Activated CD8-positive, alpha-beta memory T cell treated with anti-CD3 and anti-CD28 coated beads, Interleukin-2, amount 50 U/mL, for 48 hours (primary cell): Measurements from ENCODE around the gene ACACA.

Source experiments
- DNase-seq: peaks from one replicate; pipeline ENCODE4 v3.0.0-alpha.2; 2020

Gene ACACA

GRCh38 chr17:37220607-37220953 is 186.1 kb downstream of the ACACA start:
- no peak for DNase-seq

DNA sequence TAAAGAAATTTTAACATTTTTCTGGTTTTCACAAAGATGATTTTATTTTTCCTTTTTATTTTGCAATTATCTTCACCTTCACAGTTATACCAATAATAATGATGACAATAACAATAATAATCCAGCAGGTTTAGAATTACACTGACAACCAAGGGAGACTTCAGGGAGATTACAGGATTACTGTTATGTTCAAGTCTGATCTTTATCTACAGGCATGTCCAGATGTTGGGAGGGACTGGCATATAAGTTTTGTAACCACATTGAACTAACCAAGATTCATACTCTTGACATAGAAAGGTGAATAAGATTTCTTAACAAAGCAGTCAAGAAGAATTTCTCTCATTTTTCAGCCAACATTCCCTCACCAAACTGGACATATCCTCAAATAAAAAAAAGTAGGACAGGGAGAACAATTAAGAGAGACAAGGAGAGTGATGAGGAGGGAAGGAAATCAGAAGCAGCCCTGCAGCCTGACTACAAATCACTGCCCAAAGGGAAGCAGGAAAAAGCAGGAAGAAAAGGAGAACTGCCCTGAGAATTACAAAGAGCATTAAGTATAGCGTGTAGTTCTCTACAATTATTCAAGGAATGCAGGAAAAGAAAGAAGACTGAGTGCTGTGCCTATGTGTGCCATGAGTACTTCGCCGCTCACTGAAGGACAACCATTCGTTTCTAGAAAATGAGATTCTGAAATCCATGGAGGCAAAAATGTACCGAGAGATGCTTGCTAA is 186.6 kb downstream of the ACACA start:
- no peak for DNase-seq

GRCh38 chr17:37218849-37219248 is 187.8 kb downstream of the ACACA start:
- DNase-seq, result no peak

- DNase-seq, result no peak
These were observed 192.2 kb downstream of the ACACA start for GRCh38 chr17:37214416-37214815.

- DNase-seq, result no peak
These were observed 192.7 kb downstream of the ACACA start for GRCh38 chr17:37213927-37214326.

DNA sequence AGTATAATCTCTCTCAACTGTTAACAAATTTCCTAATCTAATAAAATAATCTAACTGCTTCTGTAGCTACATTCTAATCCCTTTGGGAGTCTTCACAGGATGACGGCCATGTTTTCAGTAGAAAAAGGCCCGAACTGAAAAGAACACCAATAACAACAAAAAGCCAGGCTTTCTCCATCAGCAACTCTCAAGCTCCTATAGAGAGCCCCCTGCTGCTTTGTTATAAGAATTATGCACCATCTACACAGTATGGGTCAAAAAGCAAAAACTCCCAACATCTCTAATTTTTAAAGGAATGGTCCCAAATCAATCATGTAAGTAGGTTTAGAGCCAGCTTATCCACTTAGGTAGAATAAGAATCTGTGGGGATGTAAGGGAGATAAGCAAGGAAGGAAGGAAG is 194.5 kb downstream of the ACACA start:
- DNase-seq, result no peak

DNA sequence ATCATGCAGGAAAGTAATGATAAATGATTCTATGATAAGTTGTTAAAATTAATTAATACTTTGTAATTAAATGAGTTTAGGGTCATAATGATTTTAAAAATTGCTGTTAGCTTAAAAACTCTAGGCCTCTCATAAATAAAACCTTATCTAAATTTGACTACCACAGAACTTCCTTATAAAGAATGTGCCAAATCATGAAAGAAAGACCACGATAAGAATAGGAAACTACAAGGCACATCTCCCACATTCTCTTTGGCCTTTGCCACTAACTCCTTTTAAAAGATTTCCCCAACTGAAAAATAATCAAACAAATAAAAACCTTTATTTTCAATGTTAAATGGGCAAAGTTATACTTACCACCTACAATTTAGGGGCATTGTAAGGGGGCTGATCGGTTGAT is 195.5 kb downstream of the ACACA start:
- no peak for DNase-seq

- no peak for DNase-seq
These were observed 199.5 kb downstream of the ACACA start for GRCh38 chr17:37207103-37207502.

GRCh38 chr17:37206299-37206698 is 200.3 kb downstream of the ACACA start:
- no peak for DNase-seq

- no peak for DNase-seq
These were observed 206.1 kb downstream of the ACACA start for GRCh38 chr17:37200497-37200896.

DNA sequence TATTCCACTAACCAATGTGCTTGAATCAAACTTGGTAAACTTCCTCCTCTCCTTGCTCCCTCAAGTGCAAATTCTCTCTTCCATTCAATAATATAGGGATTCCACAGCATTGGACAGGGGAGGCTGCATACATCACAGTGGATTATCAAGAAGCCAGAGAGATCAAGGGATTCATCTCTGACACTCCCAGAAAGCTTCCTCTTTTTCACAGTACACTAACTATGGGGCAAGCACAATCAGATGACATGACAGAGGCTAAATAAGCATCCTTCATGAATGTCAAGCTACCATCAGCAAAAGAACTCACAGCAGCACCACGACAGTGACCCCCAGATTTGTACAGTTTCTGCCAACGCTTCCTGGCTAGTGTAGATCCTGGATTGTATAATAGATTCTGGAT is 209.3 kb downstream of the ACACA start:
- DNase-seq, result no peak

DNA sequence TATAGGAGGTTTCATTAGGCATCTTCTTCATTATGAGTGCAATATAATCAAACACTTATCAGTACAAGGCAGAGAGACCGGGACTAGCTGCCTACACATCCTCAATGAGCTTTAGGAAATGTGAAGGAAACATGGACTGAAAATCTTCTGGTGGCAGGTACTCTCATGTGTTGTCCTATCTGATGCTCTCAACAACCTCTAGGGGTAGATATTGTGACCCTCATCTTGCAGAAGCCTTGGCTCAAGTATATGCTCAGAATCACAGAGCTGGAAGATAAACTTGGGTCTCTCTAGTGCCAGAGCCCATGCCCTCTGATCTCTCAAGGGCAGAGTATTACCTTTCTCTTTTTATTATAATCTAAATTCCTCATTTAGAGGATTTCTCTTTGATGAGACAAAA is 212.4 kb downstream of the ACACA start:
- DNase-seq, result no peak

DNA sequence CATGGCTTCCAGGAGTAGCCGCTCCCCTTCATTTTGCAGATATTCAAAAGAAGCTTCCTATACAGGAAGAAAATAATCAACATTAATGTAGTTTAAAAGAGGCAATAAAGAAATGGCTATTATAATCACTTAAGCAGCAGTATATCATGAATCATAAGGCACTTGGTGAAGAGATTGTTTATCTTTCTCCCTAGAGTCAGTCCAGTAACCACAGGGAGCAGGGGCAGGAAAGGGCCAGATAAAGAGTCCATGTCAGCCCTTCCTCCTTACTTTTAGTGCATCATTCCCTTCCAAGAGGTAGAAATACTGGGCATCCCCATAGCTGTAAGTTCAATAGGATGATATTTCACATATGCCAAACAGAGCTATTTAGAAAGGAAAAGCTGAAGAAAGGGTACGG is 215.4 kb downstream of the ACACA start:
- DNase-seq, result no peak

GRCh38 chr17:37190493-37190892 is 216.1 kb downstream of the ACACA start:
- DNase-seq, result no peak

- DNase-seq, result no peak
These were observed 218.5 kb downstream of the ACACA start for GRCh38 chr17:37188157-37188556.

DNA sequence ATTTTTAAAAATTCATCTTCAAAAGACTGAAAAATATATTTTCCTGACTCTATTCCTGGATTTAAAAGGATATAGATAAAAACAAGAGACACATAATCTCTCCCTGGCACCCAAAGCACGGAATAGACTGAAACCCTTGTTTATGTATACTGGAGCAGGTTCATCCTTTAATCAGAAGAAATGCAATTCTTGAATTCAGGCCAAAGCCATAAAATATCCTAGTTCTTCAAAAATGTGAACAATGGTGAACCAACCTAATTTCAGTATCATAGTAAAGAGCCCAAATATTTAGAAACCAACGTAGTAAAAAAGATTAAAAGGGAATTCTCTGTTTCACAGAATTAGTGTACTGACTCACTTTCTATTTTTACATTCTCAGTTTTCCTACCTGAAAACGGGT is 219.4 kb downstream of the ACACA start:
- no peak for DNase-seq

DNA sequence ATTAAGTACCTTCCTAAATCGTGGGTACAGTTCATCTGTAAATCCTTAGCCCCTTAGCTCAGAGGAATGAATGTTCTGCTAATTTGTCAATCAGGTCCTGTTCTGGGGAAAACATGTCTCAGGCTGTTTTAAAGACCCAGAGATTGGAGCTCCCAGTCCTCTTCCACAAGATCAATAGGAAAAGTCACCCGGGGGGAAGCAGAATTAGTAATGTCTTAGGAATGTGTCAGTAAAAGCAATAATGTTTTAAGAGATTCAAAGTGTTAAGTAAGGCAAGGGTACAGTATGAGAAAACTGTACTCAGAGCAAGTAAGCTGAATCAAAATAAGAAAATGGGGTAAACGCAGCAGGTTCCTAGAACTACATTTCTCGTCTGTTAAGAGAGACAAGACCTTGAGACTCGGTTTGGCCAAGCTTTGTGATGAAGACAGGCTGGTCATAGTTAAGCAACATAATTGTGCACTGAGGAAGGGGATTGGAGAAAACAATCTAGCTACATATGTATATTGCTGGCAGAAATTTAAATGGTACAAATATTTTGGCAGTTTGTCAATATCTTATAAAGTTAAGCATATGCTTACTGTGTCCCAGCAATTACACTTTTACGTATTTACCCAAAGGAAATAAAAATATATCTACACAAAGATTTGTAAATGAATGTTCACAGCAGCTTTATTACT is 223.7 kb downstream of the ACACA start:
- no peak for DNase-seq

DNA sequence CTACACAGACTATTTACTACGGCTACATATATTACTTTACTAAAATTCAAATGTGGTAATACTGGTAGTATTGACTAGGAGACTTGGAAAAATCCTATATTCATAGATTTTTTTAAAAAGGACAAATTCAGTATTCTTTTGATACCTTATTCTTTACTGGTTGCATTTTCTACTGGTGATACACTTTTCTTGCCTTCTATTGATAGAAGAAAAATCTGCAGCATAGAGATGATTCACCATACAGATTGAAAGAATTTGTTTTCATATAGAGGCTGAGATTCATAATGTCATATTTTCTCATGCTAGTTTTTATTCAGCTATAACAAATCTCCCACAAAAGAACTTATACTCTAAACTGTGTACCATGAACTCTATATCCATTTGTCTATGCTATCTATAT is 226.3 kb downstream of the ACACA start:
- DNase-seq, result no peak

- no peak for DNase-seq
These were observed 226.7 kb downstream of the ACACA start for GRCh38 chr17:37179893-37180292.

DNA sequence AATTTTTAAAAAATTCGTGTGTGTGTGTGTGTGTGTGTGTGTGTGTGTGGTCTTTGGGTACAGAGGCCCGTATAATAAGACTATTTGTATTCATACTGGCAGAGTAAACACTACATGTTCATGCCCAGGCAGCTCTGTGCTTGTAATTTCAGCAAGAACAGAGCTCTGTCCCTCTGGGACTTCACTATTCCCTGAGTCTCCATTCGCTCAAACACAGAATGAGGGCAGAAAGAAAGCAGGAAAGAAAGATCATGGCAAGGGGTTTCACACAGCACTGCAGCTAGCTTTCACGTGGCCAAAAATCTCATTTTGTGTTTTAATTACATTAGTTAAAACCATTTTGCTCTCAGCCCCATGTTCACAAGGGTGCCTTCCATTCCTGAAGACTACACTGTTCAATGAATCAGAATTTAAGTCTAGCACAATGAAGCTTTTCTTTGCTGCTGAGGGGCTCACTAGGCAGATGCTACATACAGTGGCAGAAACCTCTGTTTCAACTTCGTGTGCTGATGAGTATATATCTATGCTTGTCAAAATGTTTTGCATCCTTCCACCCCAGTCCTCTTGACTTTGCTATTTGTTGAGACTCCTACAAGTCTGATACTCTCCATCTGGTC is 229.3 kb downstream of the ACACA start:
- no peak for DNase-seq

DNA sequence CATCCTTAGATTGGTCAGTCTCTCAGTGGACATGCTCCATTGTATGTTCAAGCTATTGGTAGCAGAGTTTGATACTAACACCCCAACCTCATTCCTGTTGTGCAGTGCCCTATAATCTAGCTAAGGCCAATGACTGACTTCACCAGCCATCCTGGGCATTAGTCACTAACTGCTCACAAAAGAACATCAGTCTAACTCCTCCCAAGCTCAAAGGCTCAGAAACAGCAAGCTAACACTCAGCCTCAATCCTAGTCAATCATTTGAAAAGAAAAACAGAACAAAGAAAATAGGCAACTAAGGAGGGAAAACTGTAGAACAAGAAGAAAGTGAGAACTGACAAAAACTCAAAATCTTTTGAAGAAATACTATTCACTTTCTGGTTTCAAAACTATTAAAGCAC is 229.9 kb downstream of the ACACA start:
- no peak for DNase-seq

DNA sequence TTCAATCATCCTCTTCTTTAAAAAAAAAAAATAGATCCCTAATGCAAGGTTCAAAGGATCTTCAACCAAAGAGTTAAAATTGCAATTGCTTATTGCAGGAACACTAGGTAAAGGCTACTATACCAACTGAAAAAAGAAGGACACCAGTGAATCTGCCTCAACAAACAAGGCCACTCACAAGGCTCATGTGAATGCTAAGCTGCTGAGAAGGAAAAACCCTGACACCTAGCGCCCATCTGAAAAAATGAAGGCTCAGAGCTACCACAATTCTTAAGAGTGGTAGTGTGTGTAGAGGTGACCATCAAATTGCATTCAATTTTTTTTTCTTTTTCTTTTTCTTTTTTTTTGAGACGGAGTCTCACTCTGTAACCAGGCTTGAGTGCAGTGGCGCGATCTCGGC is 232.4 kb downstream of the ACACA start:
- no peak for DNase-seq

DNA sequence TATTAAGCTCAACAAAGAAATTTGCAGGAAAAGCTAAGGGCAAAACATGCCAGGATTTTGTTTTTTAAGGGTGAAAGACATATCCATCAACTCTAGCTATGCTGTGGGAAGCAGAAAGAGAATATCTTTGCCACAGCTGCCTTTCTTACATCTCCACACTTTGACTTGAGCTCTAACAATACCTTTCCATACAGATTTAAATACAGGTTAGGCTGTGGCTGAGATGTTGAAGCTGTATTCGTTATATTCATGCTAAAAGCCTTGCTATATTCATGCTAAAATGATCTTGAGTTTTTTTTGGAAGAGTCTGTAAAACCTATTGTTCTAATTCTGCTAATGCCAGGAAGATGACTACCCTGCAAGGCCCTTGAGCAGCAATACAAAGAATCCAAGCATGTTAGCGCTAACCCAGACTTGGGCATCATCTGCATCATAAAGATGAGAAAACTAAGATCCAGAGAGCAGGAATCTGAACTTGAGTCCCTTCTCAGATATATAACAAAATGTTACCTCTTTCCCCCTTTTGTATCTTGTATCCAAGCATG is 235.7 kb downstream of the ACACA start:
- DNase-seq, result no peak

- no peak for DNase-seq
These were observed 237.8 kb downstream of the ACACA start for GRCh38 chr17:37168731-37169353.
